G401 (cell line): ENCODE results near the gene PPP1R12A. TPM values are rescaled to one million over a fixed set of nuclear protein-coding genes. Genes with fewer than 3 reads are reported as not detected.
"Not testable (repeated sequence)": the region's sequence is repeated elsewhere in the genome, so short reads cannot be mapped to it uniquely, and the experiment has no call there.

Experiments used
- DNase-seq: peaks from one replicate; pipeline ENCODE4 v3.0.0-alpha.2; 2015; ENCODE audit warnings: low spot score
- in situ Hi-C: cut with HindIII; loops from 2 replicates; pipeline ENCODE4 v1.10.0; 2016; ENCODE audit warnings: low sequenced_read_pairs, mixed read lengths
- total RNA-seq: library from RNA; depleted of rRNA; stranded (reverse); fragments of >200 nt; shearing (Covaris generic); gene quantifications from 2 replicates; pipeline ENCODE4 v1.2.3, GENCODE V29; 2014

PPP1R12A gene
- total RNA-seq, 1 experiment from 2014 or later = 45.4 TPM

- in situ Hi-C loops = no loop called here
- DNase-seq = no peak
Measured at GRCh38 chr12:79850610-79851299, 84.1 kb downstream of the PPP1R12A start.

DNA sequence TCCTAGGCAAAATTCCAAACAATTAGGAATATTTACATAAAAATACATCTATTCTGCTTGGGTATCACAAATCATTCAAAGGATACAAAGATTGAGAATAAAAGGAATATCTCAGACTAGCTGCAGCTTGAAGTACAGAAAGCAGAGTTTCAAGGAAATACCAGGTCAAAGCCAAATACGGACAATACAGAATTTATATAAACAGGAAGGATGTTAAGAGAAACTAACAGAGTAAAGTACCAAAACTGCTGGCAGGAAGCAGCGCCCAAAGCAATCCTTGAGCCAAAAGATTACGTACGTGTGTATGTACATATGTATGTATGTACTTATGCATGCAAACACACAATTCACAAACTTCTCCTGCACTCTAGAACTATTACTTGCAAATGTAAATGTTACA lies 86.6 kb downstream of the PPP1R12A start:
- no peak for DNase-seq
- in situ Hi-C loops = no loop called here

GRCh38 chr12:79847417-79847816 lies 87.5 kb downstream of the PPP1R12A start:
- no peak for DNase-seq
- in situ Hi-C loops = no loop called here

DNA sequence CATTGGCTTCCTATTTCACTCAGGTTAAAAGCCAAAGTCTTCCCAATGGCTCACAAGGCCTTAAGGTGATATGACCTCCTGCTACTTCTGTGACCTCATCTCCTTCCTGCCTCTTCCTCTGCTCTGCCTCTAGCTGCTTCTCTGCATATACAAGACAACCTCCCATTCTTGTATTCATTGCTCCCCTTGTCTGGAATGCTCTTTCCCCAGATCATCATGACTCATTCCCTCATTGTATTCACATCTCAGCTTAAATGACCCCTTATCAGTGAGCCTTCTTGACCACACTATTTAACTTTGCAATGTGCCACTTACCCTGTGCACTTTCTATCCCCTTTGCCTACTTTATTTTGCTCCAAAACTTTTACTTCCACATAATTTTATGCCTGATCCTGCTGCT lies 90.2 kb downstream of the PPP1R12A start:
- DNase-seq = no peak
- in situ Hi-C loops = no loop called here

GRCh38 chr12:79843978-79844377 lies 90.9 kb downstream of the PPP1R12A start:
- DNase-seq = no peak
- in situ Hi-C loops = no loop called here

DNA sequence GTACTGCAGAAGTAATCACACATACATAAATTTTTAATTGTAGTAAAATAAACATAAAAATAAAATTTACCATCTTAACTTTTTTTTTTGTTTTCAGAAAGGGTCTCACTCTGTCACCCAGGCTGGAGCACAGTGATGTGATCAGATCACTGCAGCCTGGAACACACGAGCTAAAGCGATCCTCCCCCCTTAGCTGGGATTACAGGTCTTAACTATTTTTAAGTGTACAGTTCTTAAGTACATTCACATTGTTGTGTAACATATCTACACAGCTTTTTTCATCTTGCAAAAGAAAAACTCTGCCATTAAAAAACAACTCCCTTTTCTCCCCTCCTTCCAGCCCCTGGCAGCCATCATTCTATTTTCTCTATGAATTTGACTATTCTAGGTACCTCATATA lies 92.3 kb downstream of the PPP1R12A start:
- no peak for DNase-seq
- in situ Hi-C loops = no loop called here

DNA sequence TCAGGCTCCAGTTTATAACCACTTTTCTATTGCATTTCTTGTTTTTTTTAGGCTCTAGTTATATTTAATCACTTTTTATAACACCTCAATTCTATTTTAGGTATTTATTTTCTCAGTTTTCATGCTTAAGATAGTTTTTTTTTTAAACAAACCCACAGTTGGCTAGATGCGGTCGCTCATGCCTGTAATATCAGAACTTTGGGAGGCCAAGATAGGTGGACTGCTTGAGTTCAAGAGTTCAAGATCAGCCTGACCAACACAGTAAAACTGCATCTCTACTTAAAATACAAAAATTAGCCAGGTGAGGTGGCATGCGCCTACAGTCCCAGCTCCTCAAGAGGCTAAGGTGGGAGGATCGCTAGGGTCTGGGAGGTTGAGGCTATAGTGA lies 93.0 kb downstream of the PPP1R12A start:
- in situ Hi-C loops = no loop called here
- DNase-seq = no peak

- DNase-seq = no peak
- in situ Hi-C loops = no loop called here
Measured at GRCh38 chr12:79841248-79841877, 93.5 kb downstream of the PPP1R12A start.

- DNase-seq = no peak
- in situ Hi-C loops = no loop called here
Measured at GRCh38 chr12:79838359-79838758, 96.5 kb downstream of the PPP1R12A start.

- no peak for DNase-seq
- in situ Hi-C loops = no loop called here
Measured at GRCh38 chr12:79837575-79837974, 97.3 kb downstream of the PPP1R12A start.

- no peak for DNase-seq
- in situ Hi-C loops = no loop called here
Measured at GRCh38 chr12:79835377-79835843, 99.5 kb downstream of the PPP1R12A start.

GRCh38 chr12:79834712-79835376 lies 100.1 kb downstream of the PPP1R12A start:
- DNase-seq = peak; percentile 44
- in situ Hi-C loops = no loop called here

DNA sequence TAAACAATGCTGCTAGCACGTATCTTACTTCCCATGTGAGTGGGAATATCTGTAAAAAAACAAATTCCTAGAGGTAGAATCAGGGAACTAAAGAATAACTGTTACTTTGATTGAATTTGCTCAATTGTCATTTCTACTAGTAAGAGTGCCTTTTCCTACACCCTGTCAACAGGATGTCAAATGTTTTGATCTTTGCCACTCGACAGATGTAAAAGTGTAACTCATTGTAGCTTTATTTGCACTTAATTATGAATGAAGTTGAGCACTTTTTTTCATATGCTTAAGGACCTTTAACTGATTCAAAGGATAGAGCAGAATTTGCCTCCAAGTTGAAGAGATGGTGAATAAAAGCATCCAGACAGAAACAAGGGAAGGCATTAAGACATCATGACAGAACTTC lies 104.5 kb downstream of the PPP1R12A start:
- in situ Hi-C loops = no loop called here
- DNase-seq = no peak

GRCh38 chr12:79828924-79829323 lies 106.0 kb downstream of the PPP1R12A start:
- in situ Hi-C loops = no loop called here

DNA sequence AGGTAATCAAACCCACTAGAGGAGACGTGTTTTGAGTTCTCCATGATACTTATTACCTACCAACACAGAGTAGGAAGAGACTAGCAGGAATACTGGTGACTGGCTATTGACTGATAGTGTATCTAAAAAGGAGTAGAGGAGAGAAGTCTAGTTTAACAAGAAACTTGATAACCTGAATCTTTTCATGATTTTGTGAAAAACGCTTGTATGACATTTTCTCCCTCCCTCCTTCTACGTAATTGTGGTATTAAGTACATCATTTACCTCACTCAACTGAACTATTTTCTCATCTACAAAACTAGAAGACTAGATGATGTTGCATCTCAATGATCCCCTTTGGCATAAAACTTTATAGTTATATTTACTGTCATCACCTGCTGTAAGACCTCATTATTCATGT lies 107.4 kb downstream of the PPP1R12A start:
- no peak for DNase-seq
- in situ Hi-C loops = no loop called here

More at GRCh38 chr12:79828924-79829323, 106.0 kb downstream of the PPP1R12A start:
- DNase-seq = no peak

DNA sequence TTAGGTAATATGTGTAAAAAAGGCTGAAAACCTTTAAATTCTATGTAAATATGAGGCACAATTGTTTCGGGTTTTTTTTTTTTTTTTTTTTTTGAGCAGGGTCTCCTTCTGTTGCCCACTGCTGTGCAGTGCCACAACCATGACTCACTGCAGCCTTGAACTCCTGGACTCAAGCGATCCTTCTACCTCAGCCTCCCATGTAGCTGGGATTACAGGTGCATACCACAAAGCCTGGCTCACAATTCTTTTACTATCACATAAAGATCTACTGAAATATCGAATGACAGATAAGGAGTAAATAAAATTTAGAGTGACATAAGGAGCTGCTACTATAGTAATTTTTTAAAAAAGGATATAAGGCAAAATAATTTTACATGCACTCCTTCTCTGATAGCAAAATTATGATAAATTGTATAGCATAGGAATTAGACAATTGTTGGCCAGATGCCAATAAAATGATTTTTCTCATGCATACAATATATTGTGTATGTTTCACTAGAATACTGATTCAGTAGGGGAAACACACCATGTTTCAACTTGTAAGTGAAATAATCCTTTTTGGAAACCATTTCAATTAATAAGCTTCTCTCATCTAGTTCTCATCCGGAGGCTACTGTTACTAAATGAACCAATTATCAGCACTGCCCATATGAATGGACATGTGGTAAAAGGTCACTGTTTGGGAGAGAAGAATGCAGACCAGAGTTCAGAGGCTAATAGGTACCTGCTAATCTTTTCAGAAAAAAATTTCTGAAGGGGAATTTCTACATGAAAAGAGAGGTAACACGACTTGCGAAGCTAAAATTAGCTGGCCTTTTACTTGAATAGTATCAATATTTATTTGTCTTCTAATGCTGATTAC lies 108.4 kb downstream of the PPP1R12A start:
- in situ Hi-C loops = no loop called here
- DNase-seq = no peak

GRCh38 chr12:79822475-79822874 lies 112.4 kb downstream of the PPP1R12A start:
- in situ Hi-C loops = no loop called here
- no peak for DNase-seq

- DNase-seq = peak; percentile 33
- in situ Hi-C loops = no loop called here
Measured at GRCh38 chr12:79818856-79819255, 116.0 kb downstream of the PPP1R12A start.

GRCh38 chr12:79784366-79785065 lies 150.4 kb downstream of the PPP1R12A start:
- in situ Hi-C loops, DNase-seq: not testable (repeated sequence)
